Measurements from ENCODE around the gene EIF4E.

EIF4E gene

GRCh38 chr4:98865059-98865458 is 63.9 kb downstream of the EIF4E start:
- Histone ChIP-seq H3K4me3 (replicated peaks; ENCODE audit: insufficient read depth, low read length) (no peak overlapping the region), H3K27me3 (ENCODE audit: insufficient read depth, poor library complexity, severe bottlenecking) (no peaks in the 10 kb centered on the region), H3K27ac (replicated peaks) (no peak overlapping the region)
- TF ChIP-seq POLR2AphosphoS5 (IDR thresholded peaks at IDR 0.05; ENCODE audit: low read depth) = no peak
- TF ChIP-seq GABPA (IDR thresholded peaks at IDR 0.05; ENCODE audit: low read depth) = no peak
- TF ChIP-seq REST (IDR thresholded peaks at IDR 0.05; ENCODE audit: insufficient replicate concordance, low read depth) = no peak
- TF ChIP-seq, protein P1, sequence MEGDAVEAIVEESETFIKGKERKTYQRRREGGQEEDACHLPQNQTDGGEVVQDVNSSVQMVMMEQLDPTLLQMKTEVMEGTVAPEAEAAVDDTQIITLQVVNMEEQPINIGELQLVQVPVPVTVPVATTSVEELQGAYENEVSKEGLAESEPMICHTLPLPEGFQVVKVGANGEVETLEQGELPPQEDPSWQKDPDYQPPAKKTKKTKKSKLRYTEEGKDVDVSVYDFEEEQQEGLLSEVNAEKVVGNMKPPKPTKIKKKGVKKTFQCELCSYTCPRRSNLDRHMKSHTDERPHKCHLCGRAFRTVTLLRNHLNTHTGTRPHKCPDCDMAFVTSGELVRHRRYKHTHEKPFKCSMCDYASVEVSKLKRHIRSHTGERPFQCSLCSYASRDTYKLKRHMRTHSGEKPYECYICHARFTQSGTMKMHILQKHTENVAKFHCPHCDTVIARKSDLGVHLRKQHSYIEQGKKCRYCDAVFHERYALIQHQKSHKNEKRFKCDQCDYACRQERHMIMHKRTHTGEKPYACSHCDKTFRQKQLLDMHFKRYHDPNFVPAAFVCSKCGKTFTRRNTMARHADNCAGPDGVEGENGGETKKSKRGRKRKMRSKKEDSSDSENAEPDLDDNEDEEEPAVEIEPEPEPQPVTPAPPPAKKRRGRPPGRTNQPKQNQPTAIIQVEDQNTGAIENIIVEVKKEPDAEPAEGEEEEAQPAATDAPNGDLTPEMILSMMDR (IDR thresholded peaks at IDR 0.05; ENCODE audit: insufficient read depth, low read length) = no peak
- TF ChIP-seq SPI1 (IDR thresholded peaks at IDR 0.05; ENCODE audit: borderline replicate concordance, low read depth) = no peak
- no peak for DNase-seq (ENCODE audit: low read depth in 1 of 2, low spot score in 1 of 2)

GRCh38 chr4:98864560-98864959 is 64.4 kb downstream of the EIF4E start:
- DNase-seq (ENCODE audit: low read depth in 1 of 2, low spot score in 1 of 2) = no peak
- TF ChIP-seq GABPA (IDR thresholded peaks at IDR 0.05; ENCODE audit: low read depth) = no peak
- no peak for TF ChIP-seq REST (IDR thresholded peaks at IDR 0.05; ENCODE audit: insufficient replicate concordance, low read depth)
- TF ChIP-seq SPI1 (IDR thresholded peaks at IDR 0.05; ENCODE audit: borderline replicate concordance, low read depth) = no peak
- TF ChIP-seq, protein P1 (IDR thresholded peaks at IDR 0.05; ENCODE audit: insufficient read depth, low read length) = no peak
- Histone ChIP-seq H3K27me3 (ENCODE audit: insufficient read depth, poor library complexity, severe bottlenecking) (no peaks in the 10 kb centered on the region), H3K27ac (replicated peaks) (no peak overlapping the region), H3K4me3 (replicated peaks; ENCODE audit: insufficient read depth, low read length) (no peak overlapping the region)

GRCh38 chr4:98862371-98862770 is 66.6 kb downstream of the EIF4E start:
- TF ChIP-seq GABPA (IDR thresholded peaks at IDR 0.05; ENCODE audit: low read depth) = no peak
- TF ChIP-seq, protein P1 (IDR thresholded peaks at IDR 0.05; ENCODE audit: insufficient read depth, low read length) = no peak
- no peaks in the 10 kb centered on the region for H3K27me3 ChIP-seq (ENCODE audit: insufficient read depth, poor library complexity, severe bottlenecking)
- H3K27ac ChIP-seq (replicated peaks) = no peak overlapping the region
- no peak for DNase-seq (ENCODE audit: low read depth in 1 of 2, low spot score in 1 of 2)
- no peak overlapping the region for H3K4me3 ChIP-seq (replicated peaks; ENCODE audit: insufficient read depth, low read length)

DNA sequence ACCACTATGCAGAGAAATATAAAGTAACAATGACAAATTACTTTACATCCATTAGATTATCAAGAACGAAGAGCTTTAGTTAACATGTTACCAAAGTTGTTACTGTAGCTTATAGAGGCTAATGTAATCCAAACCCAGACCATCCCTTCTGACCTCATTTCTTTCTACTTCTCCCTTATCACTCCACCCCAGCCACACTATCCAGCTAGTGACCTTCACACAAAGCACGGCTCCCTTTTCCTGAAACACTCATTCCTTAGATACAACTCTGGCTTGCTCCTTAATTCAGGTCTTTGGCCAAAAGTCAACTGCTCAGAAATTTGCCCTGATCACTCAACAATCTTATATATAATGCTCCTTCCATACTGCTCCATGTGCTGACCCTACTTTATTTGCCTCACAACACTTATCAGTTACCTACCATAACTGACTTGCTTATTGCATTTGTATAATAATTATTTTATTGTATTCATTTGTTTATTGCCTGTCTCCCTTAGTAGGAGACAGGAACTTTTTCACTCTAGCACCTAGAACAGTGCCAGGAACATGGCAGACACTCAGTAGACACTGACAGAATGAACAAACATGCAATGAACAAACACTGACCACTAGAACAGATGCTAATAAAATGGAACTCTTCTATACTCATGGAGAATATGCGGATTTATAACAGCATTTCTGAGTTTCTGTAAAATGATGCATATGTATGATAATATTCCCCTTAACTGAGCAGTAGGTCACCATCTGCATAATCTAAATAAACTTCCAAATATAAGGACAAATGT is 67.6 kb downstream of the EIF4E start:
- no peak for TF ChIP-seq SPI1 (IDR thresholded peaks at IDR 0.05; ENCODE audit: borderline replicate concordance, low read depth)
- no peak for TF ChIP-seq REST (IDR thresholded peaks at IDR 0.05; ENCODE audit: insufficient replicate concordance, low read depth)
- TF ChIP-seq GABPA (IDR thresholded peaks at IDR 0.05; ENCODE audit: low read depth) = no peak
- no peak for TF ChIP-seq POLR2AphosphoS5 (IDR thresholded peaks at IDR 0.05; ENCODE audit: low read depth)
- TF ChIP-seq, protein P1 (IDR thresholded peaks at IDR 0.05; ENCODE audit: insufficient read depth, low read length) = no peak
- no peak overlapping the region for H3K27ac ChIP-seq (replicated peaks)
- H3K4me3 ChIP-seq (replicated peaks; ENCODE audit: insufficient read depth, low read length) = no peak overlapping the region
- no peak for DNase-seq (ENCODE audit: low read depth in 1 of 2, low spot score in 1 of 2)
- no peaks in the 10 kb centered on the region for H3K27me3 ChIP-seq (ENCODE audit: insufficient read depth, poor library complexity, severe bottlenecking)

Measured in HL-60 (cell line).